Transverse colon (tissue), 3 donors: ENCODE measurements around the gene DYNC1H1.

Experiments used
- CTCF ChIP-seq, 5 experiments: fragments of 200-600 bp in 3 of 5; fragments of 450-650 bp in 2 of 5; sonication (generic) in 3 of 5; IDR thresholded peaks; 1 replicate in 2 of 5; 2 replicates in 3 of 5; pipeline ENCODE4 v1.5.1; 2016 to 2017; ENCODE audit warnings: antibody characterized with exemption in 5 of 5, inconsistent platforms in 3 of 5, mild to moderate bottlenecking in 2 of 5, moderate library complexity in 1 of 5
- EP300 ChIP-seq: sonication (generic); formaldehyde crosslinking; IDR thresholded peaks from one replicate; pipeline ENCODE4 v1.6.1; 2017; ENCODE audit warnings: antibody characterized with exemption, low read depth
- POLR2A ChIP-seq: fragments of 450-650 bp; IDR thresholded peaks from one replicate; pipeline ENCODE4 v1.6.1; 2016; ENCODE audit warnings: antibody characterized with exemption, mild to moderate bottlenecking, moderate library complexity

DNA sequence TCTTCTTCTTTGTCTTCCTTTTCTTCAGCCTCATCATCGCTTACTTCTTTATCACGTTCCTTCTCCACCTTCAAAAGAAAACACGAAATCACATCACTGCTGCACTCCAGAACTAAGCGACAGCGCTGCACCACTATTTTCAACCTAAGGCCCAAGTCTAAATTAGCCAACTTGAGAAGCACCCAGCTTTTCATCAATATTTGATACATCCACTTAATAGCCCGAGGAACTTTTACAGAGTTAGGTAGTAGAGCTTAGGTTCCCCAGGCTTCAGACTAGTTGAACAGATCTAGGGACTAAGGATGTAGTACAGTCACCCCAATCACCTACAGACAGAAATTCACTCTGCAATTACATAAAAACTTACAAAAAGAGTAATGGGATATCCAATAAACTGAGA, 120.6 kb downstream of the DYNC1H1 start:
- TF ChIP-seq POLR2A (no peak), EP300 (no peak), CTCF (IDR thresholded peaks at IDR 0.05) (no peak)
